Endothelial cell (in vitro differentiated cells): ENCODE measurements around the gene SLC25A13. TPM values are rescaled to one million over a fixed set of nuclear protein-coding genes. Genes with fewer than 3 reads are reported as not detected.

Experiments used
- DNase-seq: peaks from one replicate; pipeline ENCODE4 v3.0.0; 2021; ENCODE audit warnings: low spot score
- H3K27ac Mint-ChIP-seq: one replicate; pipeline ENCODE4 v1.8.0; 2021; ENCODE audit warnings: mixed read lengths, inconsistent platforms; ENCODE audit not compliant: unreplicated experiment
- H3K27me3 Mint-ChIP-seq: one replicate; pipeline ENCODE4 v1.8.0; 2021; ENCODE audit warnings: mild to moderate bottlenecking, moderate library complexity, mixed read lengths, inconsistent platforms; ENCODE audit not compliant: unreplicated experiment
- H3K36me3 Mint-ChIP-seq: one replicate; pipeline ENCODE4 v1.8.0; 2021; ENCODE audit warnings: mild to moderate bottlenecking, low read depth, mixed read lengths, inconsistent platforms; ENCODE audit not compliant: unreplicated experiment
- H3K4me1 Mint-ChIP-seq: one replicate; pipeline ENCODE4 v1.8.0; 2021; ENCODE audit warnings: mild to moderate bottlenecking, mixed read lengths, inconsistent platforms; ENCODE audit not compliant: unreplicated experiment
- H3K4me3 Mint-ChIP-seq: one replicate; pipeline ENCODE4 v1.8.0; 2021; ENCODE audit warnings: mild to moderate bottlenecking, mixed read lengths, inconsistent platforms; ENCODE audit not compliant: unreplicated experiment
- H3K9me3 Mint-ChIP-seq: one replicate; pipeline ENCODE4 v1.8.0; 2021; ENCODE audit warnings: mixed read lengths, inconsistent platforms; ENCODE audit not compliant: unreplicated experiment
- total RNA-seq: library from RNA; stranded (reverse); fragmentation: NEBNext Ultra II Directional; extraction: Animal tissue kit (Norgen Biotek cat#: 25700); gene quantifications from one replicate; pipeline ENCODE4 v1.2.1, GENCODE V29; 2021; ENCODE audit not compliant: unreplicated experiment
- TF ChIP-seq, protein P1 (sequence below): fragments of 200-600 bp; sonication (generic); IDR thresholded peaks from one replicate; pipeline ENCODE4 v1.5.0; 2021; ENCODE audit warnings: antibody characterized with exemption; ENCODE audit not compliant: unreplicated experiment

The SLC25A13 gene
- total RNA-seq, 1 donor from 2014 or later: 69.6 TPM

GRCh38 chr7:96224073-96224472 lies 97.8 kb downstream of the SLC25A13 start:
- Mint-ChIP-seq H3K27ac (no peak overlapping the region), H3K9me3 (no peaks in the 10 kb centered on the region), H3K36me3 (peaks cover 4% of the 10 kb centered on the region), H3K4me3 (no peak overlapping the region), H3K27me3 (no peaks in the 10 kb centered on the region), H3K4me1 (peaks cover 4% of the 10 kb centered on the region)
- TF ChIP-seq, protein P1, sequence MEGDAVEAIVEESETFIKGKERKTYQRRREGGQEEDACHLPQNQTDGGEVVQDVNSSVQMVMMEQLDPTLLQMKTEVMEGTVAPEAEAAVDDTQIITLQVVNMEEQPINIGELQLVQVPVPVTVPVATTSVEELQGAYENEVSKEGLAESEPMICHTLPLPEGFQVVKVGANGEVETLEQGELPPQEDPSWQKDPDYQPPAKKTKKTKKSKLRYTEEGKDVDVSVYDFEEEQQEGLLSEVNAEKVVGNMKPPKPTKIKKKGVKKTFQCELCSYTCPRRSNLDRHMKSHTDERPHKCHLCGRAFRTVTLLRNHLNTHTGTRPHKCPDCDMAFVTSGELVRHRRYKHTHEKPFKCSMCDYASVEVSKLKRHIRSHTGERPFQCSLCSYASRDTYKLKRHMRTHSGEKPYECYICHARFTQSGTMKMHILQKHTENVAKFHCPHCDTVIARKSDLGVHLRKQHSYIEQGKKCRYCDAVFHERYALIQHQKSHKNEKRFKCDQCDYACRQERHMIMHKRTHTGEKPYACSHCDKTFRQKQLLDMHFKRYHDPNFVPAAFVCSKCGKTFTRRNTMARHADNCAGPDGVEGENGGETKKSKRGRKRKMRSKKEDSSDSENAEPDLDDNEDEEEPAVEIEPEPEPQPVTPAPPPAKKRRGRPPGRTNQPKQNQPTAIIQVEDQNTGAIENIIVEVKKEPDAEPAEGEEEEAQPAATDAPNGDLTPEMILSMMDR: no peak
- DNase-seq: no peak

GRCh38 chr7:96221888-96222287 lies 100.0 kb downstream of the SLC25A13 start:
- Mint-ChIP-seq H3K36me3 (no peaks in the 10 kb centered on the region), H3K4me1 (peaks cover 4% of the 10 kb centered on the region), H3K27ac (no peak overlapping the region), H3K9me3 (no peaks in the 10 kb centered on the region), H3K4me3 (no peak overlapping the region), H3K27me3 (no peaks in the 10 kb centered on the region)
- no peak for DNase-seq
- TF ChIP-seq, protein P1: no peak

DNA sequence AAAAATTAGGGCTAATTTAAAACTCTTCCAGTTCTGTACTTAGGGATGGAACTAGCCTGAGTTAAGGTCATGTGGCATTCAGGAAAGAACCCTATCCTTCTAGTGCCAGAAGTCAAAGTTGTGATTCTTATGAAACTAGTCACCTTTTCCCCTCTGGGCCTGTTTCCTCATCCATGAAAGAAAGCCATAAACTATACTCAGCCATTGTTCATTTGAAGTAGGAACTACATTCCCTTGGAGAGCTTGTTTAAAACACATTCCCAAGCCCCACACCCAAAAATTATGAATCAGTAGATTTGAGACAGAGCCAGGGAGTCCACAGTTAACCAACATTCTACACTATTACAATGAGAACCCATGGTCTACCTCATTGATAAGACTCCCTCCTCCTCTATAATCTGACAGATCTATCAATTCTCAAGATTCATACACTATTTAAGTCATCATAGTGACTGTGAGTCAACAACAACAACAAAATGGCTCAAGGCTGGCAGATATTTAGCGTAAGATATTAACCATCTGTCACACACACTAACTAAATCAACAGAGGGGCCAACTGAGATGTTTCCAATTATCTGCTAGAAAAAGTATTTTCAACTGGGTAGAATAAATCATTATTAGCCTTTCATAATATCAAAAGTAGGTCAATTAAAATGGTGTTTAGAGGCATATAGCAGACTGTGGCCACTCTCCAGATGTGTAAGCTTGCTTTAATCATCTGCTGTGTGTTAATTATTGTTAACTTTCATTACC lies 102.3 kb downstream of the SLC25A13 start:
- Mint-ChIP-seq H3K27ac (no peak overlapping the region), H3K9me3 (no peaks in the 10 kb centered on the region)

GRCh38 chr7:96218664-96219243 lies 103.1 kb downstream of the SLC25A13 start:
- Mint-ChIP-seq H3K4me1 (peaks cover 4% of the 10 kb centered on the region), H3K9me3 (no peaks in the 10 kb centered on the region), H3K27me3 (peaks cover 1% of the 10 kb centered on the region), H3K27ac (no peak overlapping the region), H3K4me3 (no peak overlapping the region), H3K36me3 (peaks cover 4% of the 10 kb centered on the region)
- TF ChIP-seq, protein P1: no peak
- no peak for DNase-seq

More for the DNA sequence above, 102.3 kb downstream of the SLC25A13 start:
- no peak for DNase-seq
- Mint-ChIP-seq H3K36me3 (peaks cover 4% of the 10 kb centered on the region), H3K27me3 (peaks cover 1% of the 10 kb centered on the region), H3K4me1 (peaks cover 4% of the 10 kb centered on the region), H3K4me3 (no peak overlapping the region)
- TF ChIP-seq, protein P1: no peak

GRCh38 chr7:96217147-96217546 lies 104.8 kb downstream of the SLC25A13 start:
- H3K36me3 Mint-ChIP-seq: peaks cover 4% of the 10 kb centered on the region
- H3K27ac Mint-ChIP-seq: no peak overlapping the region
- no peak overlapping the region for H3K4me3 Mint-ChIP-seq
- peaks cover 4% of the 10 kb centered on the region for H3K4me1 Mint-ChIP-seq
- no peak for DNase-seq
- H3K9me3 Mint-ChIP-seq: no peaks in the 10 kb centered on the region
- TF ChIP-seq, protein P1: no peak
- peaks cover 1% of the 10 kb centered on the region for H3K27me3 Mint-ChIP-seq
